ENCODE measurements around the gene F2RL1.
"Not testable (repeated sequence)": the region's sequence is repeated elsewhere in the genome, so short reads cannot be mapped to it uniquely, and the experiment has no call there.

The F2RL1 gene

GRCh38 chr5:76849419-76850291, 30.8 kb downstream of the F2RL1 start, which contains the start of gene S100Z:
Gene S100Z, plus strand, starts transcription at chr5:76850014. Its CDS starts 25,346 bp downstream, at chr5:76875360.
- CTCF ChIA-PET: interaction anchor here (0.9 kb wide), 1 partner anchor 33 kb away, joined by 5 read pairs; no protein-coding TSS in a partner anchor
- H3K4me3 Mint-ChIP-seq: peak within 1 kb of the TSS; percentile 52
- H3K36me3 Mint-ChIP-seq: peaks cover 21% of the 10 kb centered on the region
- no peaks in the 10 kb centered on the region for H3K27me3 Mint-ChIP-seq
- peak; percentile 67 for DNase-seq
- peaks cover 56% of the 10 kb centered on the region for H3K4me1 Mint-ChIP-seq
- peaks cover 12% of the 10 kb centered on the region for H3K9me3 Mint-ChIP-seq
- H3K27ac Mint-ChIP-seq: peak within 1 kb of the TSS; percentile 81

GRCh38 chr5:76850543-76851145, 31.8 kb downstream of the F2RL1 start:
- H3K4me1 Mint-ChIP-seq: peaks cover 66% of the 10 kb centered on the region
- CTCF ChIA-PET: no interaction called here
- peaks cover 19% of the 10 kb centered on the region for H3K9me3 Mint-ChIP-seq
- peak overlapping the region; percentile 81 for H3K27ac Mint-ChIP-seq
- peak overlapping the region; percentile 52 for H3K4me3 Mint-ChIP-seq
- DNase-seq: no peak
- no peaks in the 10 kb centered on the region for H3K27me3 Mint-ChIP-seq
- peaks cover 28% of the 10 kb centered on the region for H3K36me3 Mint-ChIP-seq

DNA sequence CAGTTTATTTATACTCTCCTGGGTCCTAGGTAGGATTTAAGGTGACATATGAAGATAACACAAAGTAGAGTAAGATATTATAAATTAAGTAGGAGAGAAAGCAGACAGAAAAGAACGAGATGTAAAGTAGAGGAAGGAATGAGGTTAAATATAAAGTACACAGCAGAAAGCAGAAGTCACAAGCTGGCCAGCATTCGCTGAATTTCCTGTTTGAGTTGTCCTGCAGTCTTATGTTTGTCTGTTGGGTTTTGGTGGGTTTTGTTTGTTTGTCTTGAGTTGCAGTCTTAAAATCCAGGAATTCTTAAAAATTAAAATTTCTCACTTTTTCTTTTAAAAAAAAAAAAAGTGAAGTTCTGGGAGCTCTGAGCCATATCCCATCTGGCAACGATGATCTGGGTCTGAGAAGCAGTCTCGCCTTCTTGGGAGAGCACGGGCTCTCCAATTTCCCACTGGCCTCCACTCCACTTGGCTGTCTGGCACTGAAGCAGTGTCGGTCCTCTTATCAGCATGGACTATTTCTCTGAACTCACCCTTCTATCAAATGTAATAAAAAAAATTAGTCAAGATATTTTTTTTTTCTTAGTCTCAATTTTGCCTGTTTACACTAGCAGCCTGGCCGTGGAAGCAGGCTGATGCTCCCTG, 33.0 kb downstream of the F2RL1 start:
- peak overlapping the region; percentile 81 for H3K27ac Mint-ChIP-seq
- CTCF ChIA-PET: interaction anchor here (0.6 kb wide), 1 partner anchor 77 kb away, joined by 3 read pairs; no protein-coding TSS in a partner anchor
- H3K4me3 Mint-ChIP-seq: peak overlapping the region; percentile 52
- peaks cover 19% of the 10 kb centered on the region for H3K9me3 Mint-ChIP-seq
- no peak for DNase-seq
- no peaks in the 10 kb centered on the region for H3K27me3 Mint-ChIP-seq
- peaks cover 78% of the 10 kb centered on the region for H3K4me1 Mint-ChIP-seq
- H3K36me3 Mint-ChIP-seq: peaks cover 40% of the 10 kb centered on the region

- Mint-ChIP-seq H3K4me3 (no peak overlapping the region), H3K27me3 (no peaks in the 10 kb centered on the region), H3K27ac (peak overlapping the region; percentile 69), H3K9me3 (peaks cover 19% of the 10 kb centered on the region), H3K4me1 (peaks cover 81% of the 10 kb centered on the region), H3K36me3 (peaks cover 42% of the 10 kb centered on the region)
- DNase-seq: no peak
- CTCF ChIA-PET: no interaction called here
Measured at GRCh38 chr5:76852772-76853171, 33.9 kb downstream of the F2RL1 start.

DNA sequence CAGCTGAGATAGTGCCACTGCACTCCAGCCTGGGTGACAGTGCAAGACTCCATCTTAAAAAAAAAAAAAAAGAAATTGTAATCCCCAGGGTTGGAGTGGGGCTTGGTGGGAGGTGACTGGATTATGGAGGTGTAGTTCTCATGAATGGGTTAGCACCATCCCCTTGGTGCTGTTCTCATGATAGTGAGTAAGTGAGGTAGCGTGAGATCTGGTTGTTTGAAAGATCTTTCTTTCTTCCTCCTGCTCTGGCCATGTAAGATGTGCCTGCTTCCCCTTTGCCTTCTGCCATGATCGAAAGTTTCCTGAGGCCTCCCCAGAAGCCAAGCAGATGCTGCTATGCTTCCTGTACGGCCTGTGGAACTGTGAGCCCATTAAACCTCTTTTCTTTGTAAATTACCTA, 34.9 kb downstream of the F2RL1 start:
- H3K36me3 Mint-ChIP-seq: peaks cover 42% of the 10 kb centered on the region
- DNase-seq, H3K4me3 Mint-ChIP-seq, H3K27me3 Mint-ChIP-seq, CTCF ChIA-PET: not testable (repeated sequence)
- H3K4me1 Mint-ChIP-seq: peaks cover 81% of the 10 kb centered on the region
- H3K9me3 Mint-ChIP-seq: peaks cover 19% of the 10 kb centered on the region
- H3K27ac Mint-ChIP-seq: peak overlapping the region; percentile 37

- peaks cover 19% of the 10 kb centered on the region for H3K9me3 Mint-ChIP-seq
Measured at GRCh38 chr5:76854644-76855043, 35.8 kb downstream of the F2RL1 start.

DNA sequence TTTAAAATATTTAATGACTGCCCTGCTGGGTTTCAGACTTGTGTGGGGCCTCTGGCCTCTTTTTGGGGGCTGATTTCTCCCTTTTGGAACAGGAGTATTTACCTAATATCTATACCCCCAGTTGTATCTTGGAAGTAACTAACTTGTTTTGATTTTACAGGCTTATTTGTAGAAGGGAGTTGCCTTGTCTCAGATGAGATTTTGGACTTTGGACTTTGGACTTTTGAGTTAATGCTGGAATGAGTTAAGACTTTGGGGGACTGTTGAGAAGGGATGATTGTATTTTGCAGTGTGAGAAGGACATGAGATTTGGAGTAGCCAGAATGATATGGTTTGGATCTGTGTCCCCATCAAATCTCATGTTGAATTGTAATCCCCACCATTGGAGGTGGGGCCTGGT, 36.7 kb downstream of the F2RL1 start:
- CTCF ChIA-PET: interaction anchor here (1.1 kb wide), 1 partner anchor 40 kb away, joined by 3 read pairs; no protein-coding TSS in a partner anchor
- Mint-ChIP-seq H3K4me1 (peaks cover 63% of the 10 kb centered on the region), H3K4me3 (peak overlapping the region; percentile 52), H3K9me3 (peaks cover 19% of the 10 kb centered on the region), H3K36me3 (peaks cover 42% of the 10 kb centered on the region), H3K27ac (peak overlapping the region; percentile 90)
- not testable (repeated sequence) for H3K27me3 Mint-ChIP-seq, DNase-seq

More at GRCh38 chr5:76854644-76855043, 35.8 kb downstream of the F2RL1 start:
- peaks cover 72% of the 10 kb centered on the region for H3K4me1 Mint-ChIP-seq
- H3K27me3 Mint-ChIP-seq: no peaks in the 10 kb centered on the region
- peaks cover 42% of the 10 kb centered on the region for H3K36me3 Mint-ChIP-seq
- CTCF ChIA-PET: interaction anchor here (0.6 kb wide), 1 partner anchor 1331 kb away, joined by 3 read pairs; no protein-coding TSS in a partner anchor
- H3K4me3 Mint-ChIP-seq: no peak overlapping the region
- H3K27ac Mint-ChIP-seq: peak overlapping the region; percentile 90
- DNase-seq: no peak

- Mint-ChIP-seq H3K4me3 (peak overlapping the region; percentile 52), H3K36me3 (peaks cover 41% of the 10 kb centered on the region), H3K9me3 (peaks cover 19% of the 10 kb centered on the region), H3K27me3 (no peaks in the 10 kb centered on the region), H3K27ac (peak overlapping the region; percentile 90), H3K4me1 (peaks cover 59% of the 10 kb centered on the region)
- DNase-seq: peak; percentile 65
- CTCF ChIA-PET: interaction anchor here (0.9 to 1.3 kb wide), 3 partner anchors 12 to 41 kb away, joined by 3 to 6 read pairs (median 3); no protein-coding TSS in a partner anchor
Measured at GRCh38 chr5:76855961-76856360, 37.1 kb downstream of the F2RL1 start.

GRCh38 chr5:76856800-76857199, 38.0 kb downstream of the F2RL1 start:
- Mint-ChIP-seq H3K4me1 (peaks cover 50% of the 10 kb centered on the region), H3K27ac (peak overlapping the region; percentile 90), H3K9me3 (peaks cover 19% of the 10 kb centered on the region), H3K36me3 (peaks cover 35% of the 10 kb centered on the region)
- DNase-seq, H3K4me3 Mint-ChIP-seq, H3K27me3 Mint-ChIP-seq: not testable (repeated sequence)
- CTCF ChIA-PET: interaction anchor here (0.9 to 1.3 kb wide), 2 partner anchors 11 to 15 kb away, joined by 3 to 6 read pairs; no protein-coding TSS in a partner anchor

- H3K4me3 Mint-ChIP-seq: no peak overlapping the region
- no peaks in the 10 kb centered on the region for H3K27me3 Mint-ChIP-seq
- CTCF ChIA-PET: interaction anchor here (1.4 kb wide), 1 partner anchor 85 kb away, joined by 4 read pairs; no protein-coding TSS in a partner anchor
- H3K36me3 Mint-ChIP-seq: peaks cover 20% of the 10 kb centered on the region
- H3K27ac Mint-ChIP-seq: no peak overlapping the region
- no peak for DNase-seq
- H3K9me3 Mint-ChIP-seq: peaks cover 7% of the 10 kb centered on the region
- H3K4me1 Mint-ChIP-seq: peaks cover 24% of the 10 kb centered on the region
Measured at GRCh38 chr5:76859591-76860247, 40.9 kb downstream of the F2RL1 start.

DNA sequence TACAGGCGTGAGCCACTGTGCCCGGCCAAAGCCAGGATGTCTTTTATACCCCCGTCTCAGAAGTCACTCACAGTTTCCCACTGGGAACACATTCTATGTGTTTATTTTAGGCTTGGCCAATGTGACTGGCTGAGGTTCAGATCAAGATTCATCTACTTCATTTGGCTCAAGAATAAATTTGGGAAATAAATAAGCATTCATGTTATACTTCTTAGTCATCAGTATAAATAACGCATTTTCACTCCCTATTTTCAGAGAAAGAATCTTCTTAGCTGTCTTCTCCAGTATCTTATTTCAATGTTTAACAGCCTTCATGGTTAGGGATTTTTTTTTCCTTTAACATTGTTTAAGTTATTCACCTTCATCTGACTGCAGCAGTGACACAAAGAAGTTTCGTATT, 42.8 kb downstream of the F2RL1 start:
- Mint-ChIP-seq H3K27ac (no peak overlapping the region), H3K27me3 (no peaks in the 10 kb centered on the region), H3K36me3 (peaks cover 4% of the 10 kb centered on the region), H3K9me3 (no peaks in the 10 kb centered on the region), H3K4me1 (peaks cover 6% of the 10 kb centered on the region), H3K4me3 (no peak overlapping the region)
- no peak for DNase-seq
- CTCF ChIA-PET: interaction anchor here (1.0 kb wide), 1 partner anchor 216 kb away, joined by 3 read pairs; no protein-coding TSS in a partner anchor

- CTCF ChIA-PET: no interaction called here
- no peaks in the 10 kb centered on the region for H3K27me3 Mint-ChIP-seq
- H3K9me3 Mint-ChIP-seq: no peaks in the 10 kb centered on the region
- no peak overlapping the region for H3K27ac Mint-ChIP-seq
- no peak overlapping the region for H3K4me3 Mint-ChIP-seq
- no peaks in the 10 kb centered on the region for H3K36me3 Mint-ChIP-seq
- no peaks in the 10 kb centered on the region for H3K4me1 Mint-ChIP-seq
- no peak for DNase-seq
Measured at GRCh38 chr5:76863001-76863400, 44.2 kb downstream of the F2RL1 start.

DNA sequence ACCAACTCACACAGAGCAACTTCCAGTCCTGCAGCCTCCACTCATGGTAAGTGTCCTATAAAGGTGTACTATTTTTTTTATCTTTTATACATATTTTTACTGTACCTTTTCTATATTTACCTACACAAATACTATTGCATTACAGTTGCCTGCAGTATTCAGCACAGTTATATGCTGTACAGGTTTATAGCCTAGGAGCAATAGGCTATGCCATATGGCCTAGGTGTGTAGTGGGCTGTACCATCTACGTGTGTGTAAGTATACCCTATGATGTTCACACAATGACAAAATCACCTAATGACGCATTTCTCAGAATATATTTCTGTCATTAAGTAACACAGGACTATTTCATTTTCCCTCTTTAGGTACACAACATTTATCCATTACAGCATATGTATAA, 47.7 kb downstream of the F2RL1 start:
- Mint-ChIP-seq H3K27ac (no peak overlapping the region), H3K36me3 (no peaks in the 10 kb centered on the region), H3K27me3 (no peaks in the 10 kb centered on the region), H3K9me3 (no peaks in the 10 kb centered on the region), H3K4me1 (no peaks in the 10 kb centered on the region), H3K4me3 (no peak overlapping the region)
- DNase-seq: no peak
- CTCF ChIA-PET: interaction anchor here (4.9 kb wide), 1 partner anchor 150 kb away, joined by 31 read pairs; no protein-coding TSS in a partner anchor
